Type B pancreatic cell (in vitro differentiated cells): ENCODE data around the gene MEGF6. TPM values are rescaled to one million over a fixed set of nuclear protein-coding genes. Genes with fewer than 3 reads are reported as not detected.

Experiments used
- DNase-seq: peaks from one replicate; pipeline ENCODE4 v3.0.0; 2021; ENCODE audit warnings: mixed read lengths; ENCODE audit not compliant: unreplicated experiment; ENCODE audit errors: extremely low spot score
- H3K27ac Mint-ChIP-seq: 2 replicates; pipeline ENCODE4 v1.8.0; 2021; ENCODE audit warnings: mild to moderate bottlenecking, mixed read lengths
- H3K27me3 Mint-ChIP-seq: 2 replicates; pipeline ENCODE4 v1.8.0; 2021; ENCODE audit warnings: mixed read lengths
- H3K36me3 Mint-ChIP-seq: 2 replicates; pipeline ENCODE4 v1.8.0; 2021; ENCODE audit warnings: mixed read lengths
- H3K4me1 Mint-ChIP-seq: one replicate; pipeline ENCODE4 v1.8.0; 2021; ENCODE audit warnings: mixed read lengths; ENCODE audit not compliant: unreplicated experiment
- H3K4me3 Mint-ChIP-seq: 2 replicates; pipeline ENCODE4 v1.8.0; 2021; ENCODE audit warnings: mild to moderate bottlenecking, mixed read lengths
- H3K9me3 Mint-ChIP-seq: 2 replicates; pipeline ENCODE4 v1.8.0; 2021; ENCODE audit warnings: mixed read lengths
- CTCF ChIP-seq: fragments of 200-600 bp; sonication (generic); conservative IDR thresholded peaks from 2 replicates; pipeline ENCODE4 v1.5.0; 2021; ENCODE audit warnings: antibody characterized with exemption, mild to moderate bottlenecking
- total RNA-seq: library from RNA; stranded (reverse); gene quantifications from 2 replicates; pipeline ENCODE4 v1.2.1, GENCODE V29; 2021; ENCODE audit warnings: low replicate concordance

MEGF6 gene
- total RNA-seq, 1 donor from 2014 or later = 61.7 TPM

GRCh38 chr1:3523980-3524379, 87.3 kb downstream of the MEGF6 start:
- H3K9me3 Mint-ChIP-seq = no peaks in the 10 kb centered on the region
- DNase-seq = no peak
- no peak overlapping the region for H3K27ac Mint-ChIP-seq
- H3K4me3 Mint-ChIP-seq = no peak overlapping the region
- H3K27me3 Mint-ChIP-seq = no peaks in the 10 kb centered on the region
- no peak for TF ChIP-seq CTCF
- H3K36me3 Mint-ChIP-seq = no peaks in the 10 kb centered on the region
- no peaks in the 10 kb centered on the region for H3K4me1 Mint-ChIP-seq

- no peak for TF ChIP-seq CTCF
- Mint-ChIP-seq H3K27me3 (no peaks in the 10 kb centered on the region), H3K27ac (no peak overlapping the region), H3K9me3 (no peaks in the 10 kb centered on the region), H3K4me3 (no peak overlapping the region), H3K4me1 (no peaks in the 10 kb centered on the region), H3K36me3 (no peaks in the 10 kb centered on the region)
- DNase-seq = no peak
Observed at GRCh38 chr1:3522564-3523265, 88.6 kb downstream of the MEGF6 start.

GRCh38 chr1:3522112-3522511, 89.2 kb downstream of the MEGF6 start:
- H3K4me1 Mint-ChIP-seq = no peaks in the 10 kb centered on the region
- H3K36me3 Mint-ChIP-seq = no peaks in the 10 kb centered on the region
- no peak overlapping the region for H3K27ac Mint-ChIP-seq
- DNase-seq = no peak
- TF ChIP-seq CTCF = no peak
- no peak overlapping the region for H3K4me3 Mint-ChIP-seq
- H3K9me3 Mint-ChIP-seq = no peaks in the 10 kb centered on the region
- H3K27me3 Mint-ChIP-seq = no peaks in the 10 kb centered on the region

- no peak for DNase-seq
- Mint-ChIP-seq H3K4me1 (no peaks in the 10 kb centered on the region), H3K27ac (no peak overlapping the region), H3K36me3 (no peaks in the 10 kb centered on the region), H3K27me3 (no peaks in the 10 kb centered on the region), H3K9me3 (no peaks in the 10 kb centered on the region), H3K4me3 (no peak overlapping the region)
- no peak for TF ChIP-seq CTCF
Observed at GRCh38 chr1:3521426-3521825, 89.9 kb downstream of the MEGF6 start.

GRCh38 chr1:3520419-3521378, 90.6 kb downstream of the MEGF6 start:
- Mint-ChIP-seq H3K36me3 (no peaks in the 10 kb centered on the region), H3K9me3 (no peaks in the 10 kb centered on the region), H3K27me3 (no peaks in the 10 kb centered on the region), H3K4me1 (no peaks in the 10 kb centered on the region), H3K4me3 (no peak overlapping the region), H3K27ac (no peak overlapping the region)
- TF ChIP-seq CTCF = no peak
- DNase-seq = no peak
